ENCODE measurements around the gene GDE1.
A peak's percentile ranks its signal among the peaks of the same experiment; 100 is the strongest.
"Not testable (repeated sequence)": the region's sequence is repeated elsewhere in the genome, so short reads cannot be mapped to it uniquely, and the experiment has no call there.

Gene GDE1

GRCh38 chr16:19521471-19522396 is at the start of gene GDE1:
GDE1 (minus strand) TSS chr16:19522098; CDS start chr16:19521964, 134 bp downstream.
- peak; percentile 95 for DNase-seq

GRCh38 chr16:19567560-19567959 is 45.7 kb upstream of the GDE1 start:
- DNase-seq, result no peak

- no peak for DNase-seq
Measured at GRCh38 chr16:19566362-19566761, 44.5 kb upstream of the GDE1 start.

GRCh38 chr16:19563377-19563776 is 41.5 kb upstream of the GDE1 start:
- DNase-seq, result no peak

- DNase-seq, result no peak
Measured at GRCh38 chr16:19560078-19560477, 38.2 kb upstream of the GDE1 start.

- peak; percentile 59 for DNase-seq
Measured at GRCh38 chr16:19559242-19559910, 37.5 kb upstream of the GDE1 start.

- DNase-seq, result peak; percentile 62
Measured at GRCh38 chr16:19555938-19556771, 34.3 kb upstream of the GDE1 start.

GRCh38 chr16:19555186-19555937 is 33.5 kb upstream of the GDE1 start, which contains the start of gene VPS35L:
VPS35L (plus strand) TSS chr16:19555703; CDS start chr16:19555730, 27 bp downstream.
- peak; percentile 97 for DNase-seq

- DNase-seq, result no peak
Measured at GRCh38 chr16:19549673-19550072, 27.8 kb upstream of the GDE1 start.

GRCh38 chr16:19548144-19548543 is 26.2 kb upstream of the GDE1 start:
- no peak for DNase-seq

GRCh38 chr16:19543278-19543996 is 21.5 kb upstream of the GDE1 start:
- DNase-seq, result not testable (repeated sequence)

- DNase-seq, result peak; percentile 93
Measured at GRCh38 chr16:19542138-19542821, 20.4 kb upstream of the GDE1 start.

- DNase-seq, result no peak
Measured at GRCh38 chr16:19540241-19540970, 18.5 kb upstream of the GDE1 start.

GRCh38 chr16:19532601-19533000 is 10.7 kb upstream of the GDE1 start:
- DNase-seq, result no peak

GRCh38 chr16:19528666-19529065 is 6.8 kb upstream of the GDE1 start:
- no peak for DNase-seq

- DNase-seq, result no peak
Measured at GRCh38 chr16:19527161-19527560, 5.3 kb upstream of the GDE1 start.

- DNase-seq, result no peak
Measured at GRCh38 chr16:19525385-19525723, 3.5 kb upstream of the GDE1 start.

GRCh38 chr16:19524616-19525384 is 2.9 kb upstream of the GDE1 start:
- DNase-seq, result peak; percentile 27

GRCh38 chr16:19524356-19524615 is 2.4 kb upstream of the GDE1 start:
- no peak for DNase-seq

Measured in NCI-H1092 treated with DMSO at 0.1 percent for 48 hours (cell line).